T-helper 22 cell (primary cell): ENCODE data around the gene DYSF.
"Not testable (repeated sequence)": the region's sequence is repeated elsewhere in the genome, so short reads cannot be mapped to it uniquely, and the experiment has no call there.

Experiments used
- DNase-seq: peaks from one replicate; pipeline ENCODE4 v3.0.0-alpha.2; 2020; ENCODE audit warnings: low read depth

Gene DYSF

GRCh38 chr2:71453404-71454220 lies at the start of gene DYSF:
Gene DYSF (plus strand): TSS chr2:71453561.
- no peak for DNase-seq

GRCh38 chr2:71409611-71410010 lies 43.8 kb upstream of the DYSF start:
- no peak for DNase-seq

- no peak for DNase-seq
Measured at GRCh38 chr2:71410696-71411095, 42.7 kb upstream of the DYSF start.

DNA sequence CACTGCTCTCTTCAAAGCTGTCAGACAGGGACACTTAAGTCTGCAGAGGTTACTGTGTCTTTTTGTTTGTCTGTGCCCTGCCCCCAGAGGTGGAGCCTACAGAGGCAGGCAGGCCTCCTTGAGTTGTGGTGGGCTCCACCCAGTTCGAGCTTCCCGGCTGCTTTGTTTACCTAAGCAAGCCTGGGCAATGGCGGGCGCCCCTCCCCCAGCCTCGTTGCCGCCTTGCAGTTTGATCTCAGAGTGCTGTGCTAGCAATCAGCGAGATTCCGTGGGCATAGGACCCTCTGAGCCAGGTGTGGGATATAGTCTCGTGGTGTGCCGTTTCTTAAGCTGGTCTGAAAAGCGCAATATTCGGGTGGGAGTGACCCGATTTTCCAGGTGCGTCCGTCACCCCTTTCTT lies 36.5 kb upstream of the DYSF start:
- not testable (repeated sequence) for DNase-seq

DNA sequence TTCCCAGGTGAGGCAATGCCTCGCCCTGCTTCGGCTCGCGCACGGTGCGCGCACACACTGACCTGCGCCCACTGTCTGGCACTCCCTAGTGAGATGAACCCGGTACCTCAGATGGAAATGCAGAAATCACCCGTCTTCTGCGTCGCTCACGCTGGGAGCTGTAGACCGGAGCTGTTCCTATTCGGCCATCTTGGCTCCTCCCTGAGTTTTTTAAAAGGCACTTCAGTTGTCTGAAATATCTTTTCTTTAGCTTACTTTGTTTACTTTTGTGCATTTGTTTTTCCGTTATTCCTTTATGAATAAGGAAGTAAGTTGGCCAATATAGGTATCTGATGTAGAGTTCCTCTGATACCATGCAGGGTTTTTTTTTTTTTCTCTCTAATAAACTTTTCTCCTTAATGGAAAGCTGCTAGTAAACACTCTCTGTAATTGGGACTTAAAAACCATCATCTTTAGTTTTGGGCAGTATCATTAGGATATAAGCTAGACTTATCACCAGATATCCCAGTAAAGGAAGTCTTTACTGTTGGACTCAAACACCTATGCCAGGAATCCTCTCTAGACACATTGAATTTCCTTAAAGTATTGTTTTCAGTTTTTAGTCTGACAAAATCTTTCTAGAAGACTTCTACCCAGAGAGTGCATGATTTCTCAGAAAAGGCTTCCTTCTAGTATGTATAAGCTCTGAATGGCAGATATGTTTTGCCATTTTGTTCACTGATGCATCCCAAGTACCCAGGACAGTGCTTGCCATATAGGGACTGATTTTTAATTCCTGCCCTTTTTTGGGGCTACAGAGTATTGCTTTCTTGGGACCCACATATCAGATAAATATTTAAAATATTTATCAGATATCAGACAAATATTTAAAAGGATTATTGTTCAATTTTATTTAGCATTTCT lies 35.8 kb upstream of the DYSF start:
- no peak for DNase-seq

DNA sequence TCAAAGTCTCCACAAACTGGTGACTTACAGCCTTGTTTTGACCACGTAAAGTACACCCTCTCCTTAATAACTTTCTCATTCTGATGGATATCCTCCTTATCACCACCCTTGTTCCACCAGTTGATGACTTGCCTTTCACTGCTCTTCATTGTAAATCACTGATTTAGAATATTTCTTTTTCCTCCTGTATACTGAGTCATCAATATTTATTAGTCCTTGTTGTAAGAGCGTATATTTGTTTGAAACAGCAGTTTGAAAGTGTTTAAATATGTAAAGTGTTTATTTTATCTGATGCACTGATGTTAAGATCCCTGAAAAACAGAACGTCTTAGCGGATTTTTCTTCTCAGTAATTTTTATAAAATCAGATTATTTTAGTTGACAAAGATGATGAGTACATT lies 34.2 kb upstream of the DYSF start:
- no peak for DNase-seq

GRCh38 chr2:71419976-71420375 lies 33.4 kb upstream of the DYSF start:
- DNase-seq: no peak

- no peak for DNase-seq
Measured at GRCh38 chr2:71422786-71423185, 30.6 kb upstream of the DYSF start.

DNA sequence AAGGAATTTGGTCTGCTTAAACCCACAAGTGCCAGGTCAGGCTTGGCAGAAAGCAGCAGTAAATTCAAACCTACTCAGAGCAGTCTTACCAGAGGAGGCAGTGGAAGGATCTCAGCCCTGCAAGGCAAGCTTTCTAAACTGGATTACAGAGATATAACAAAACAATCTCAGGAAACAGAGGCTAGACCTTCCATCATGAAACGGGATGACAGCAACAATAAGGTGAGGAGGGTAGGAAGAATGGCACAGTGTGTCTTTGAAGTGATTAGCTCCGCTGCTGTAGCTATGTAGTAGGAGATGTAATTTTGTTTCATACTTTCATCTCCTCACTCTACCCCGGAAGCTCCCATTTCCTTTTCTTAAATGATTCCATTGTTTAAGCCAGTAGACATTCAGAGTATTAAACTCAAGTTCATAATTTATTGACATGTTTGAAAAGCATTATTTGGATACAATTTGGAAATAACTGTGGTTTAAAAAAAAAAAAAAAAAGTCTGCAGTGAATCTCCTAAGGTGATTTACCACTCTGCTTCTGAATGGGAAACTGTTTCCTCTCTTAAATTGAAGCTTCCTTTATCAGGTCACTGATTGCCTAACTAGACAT lies 29.4 kb upstream of the DYSF start:
- no peak for DNase-seq

DNA sequence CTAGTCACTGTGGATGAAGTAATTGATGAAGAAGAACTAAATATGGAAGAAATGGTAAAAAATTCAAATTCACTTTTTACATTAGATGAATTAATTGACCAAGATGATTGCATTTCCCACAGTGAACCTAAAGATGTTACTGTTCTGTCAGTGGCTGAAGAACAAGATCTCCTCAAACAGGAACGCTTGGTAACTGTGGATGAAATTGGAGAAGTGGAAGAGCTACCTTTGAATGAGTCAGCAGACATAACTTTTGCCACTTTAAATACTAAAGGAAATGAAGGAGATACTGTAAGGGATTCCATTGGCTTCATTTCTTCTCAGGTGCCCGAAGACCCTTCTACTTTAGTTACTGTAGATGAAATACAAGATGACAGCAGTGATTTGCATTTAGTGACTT lies 26.6 kb upstream of the DYSF start:
- no peak for DNase-seq

DNA sequence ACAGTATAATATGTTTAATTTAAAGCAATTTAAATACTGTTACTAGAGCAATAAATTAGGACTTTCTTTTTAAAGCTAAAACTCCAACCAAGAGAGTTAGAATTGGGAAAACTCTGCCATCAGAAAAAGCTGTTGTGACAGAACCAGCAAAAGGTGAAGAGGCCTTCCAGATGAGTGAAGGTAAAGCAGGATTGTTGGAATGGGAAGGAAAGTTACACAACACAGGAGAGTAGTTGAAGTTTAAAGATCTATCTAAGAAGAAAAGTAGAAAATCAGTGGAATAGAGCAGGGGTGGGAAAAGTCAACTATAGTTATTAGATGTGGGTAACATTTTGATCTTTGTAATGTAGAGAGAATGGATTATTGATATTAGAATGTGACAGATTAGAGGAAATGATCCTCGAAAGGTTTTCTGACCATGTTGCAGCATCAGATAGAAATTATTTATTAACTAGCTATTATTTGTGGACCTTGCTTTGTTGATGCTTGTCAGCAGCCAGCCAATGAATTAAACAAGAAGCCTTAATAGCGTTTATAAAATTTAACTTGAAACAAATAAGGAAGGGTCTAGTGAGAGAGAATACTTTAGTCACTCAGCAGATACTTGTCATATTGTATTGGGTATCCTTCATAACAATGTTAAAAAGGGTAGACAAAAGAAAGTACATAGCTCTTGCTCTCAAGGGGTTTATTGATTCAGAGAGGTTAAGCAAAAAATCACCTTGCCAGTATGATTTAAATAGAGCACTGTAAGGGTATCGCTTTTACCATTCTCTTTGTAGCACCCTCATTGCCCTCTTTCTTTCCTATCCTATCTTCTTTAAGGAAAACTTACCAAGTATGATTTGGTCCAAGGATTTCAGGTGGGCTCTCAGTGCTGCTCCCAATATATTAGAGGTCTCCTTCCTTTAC lies 24.6 kb upstream of the DYSF start:
- no peak for DNase-seq

DNA sequence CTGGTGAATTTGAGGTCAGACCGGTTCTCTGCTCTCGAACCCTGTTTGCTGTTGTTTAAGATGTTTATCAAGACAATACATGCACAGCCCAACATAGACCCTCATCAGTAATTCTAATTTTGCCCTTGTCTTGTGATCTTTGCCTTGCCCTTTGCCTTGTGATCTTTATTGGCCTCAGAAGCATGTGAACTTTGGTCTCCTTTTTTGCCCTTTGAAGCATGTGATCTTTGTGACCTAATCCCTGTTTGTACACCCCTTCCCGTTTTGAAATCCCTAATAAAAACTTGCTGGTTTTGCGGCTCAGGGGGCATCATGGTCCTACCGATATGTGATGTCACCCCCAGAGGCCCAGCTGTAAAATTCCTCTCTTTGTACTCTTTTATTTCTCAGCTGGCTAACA lies 8.2 kb upstream of the DYSF start:
- DNase-seq: not testable (repeated sequence)

GRCh38 chr2:71446505-71446904 lies 6.9 kb upstream of the DYSF start:
- no peak for DNase-seq

GRCh38 chr2:71449343-71449742 lies 4.0 kb upstream of the DYSF start:
- no peak for DNase-seq

- DNase-seq: no peak
Measured at GRCh38 chr2:71451705-71452104, 1.7 kb upstream of the DYSF start.

GRCh38 chr2:71452565-71452964 lies 796 bp upstream of the DYSF start:
- DNase-seq: no peak

DNA sequence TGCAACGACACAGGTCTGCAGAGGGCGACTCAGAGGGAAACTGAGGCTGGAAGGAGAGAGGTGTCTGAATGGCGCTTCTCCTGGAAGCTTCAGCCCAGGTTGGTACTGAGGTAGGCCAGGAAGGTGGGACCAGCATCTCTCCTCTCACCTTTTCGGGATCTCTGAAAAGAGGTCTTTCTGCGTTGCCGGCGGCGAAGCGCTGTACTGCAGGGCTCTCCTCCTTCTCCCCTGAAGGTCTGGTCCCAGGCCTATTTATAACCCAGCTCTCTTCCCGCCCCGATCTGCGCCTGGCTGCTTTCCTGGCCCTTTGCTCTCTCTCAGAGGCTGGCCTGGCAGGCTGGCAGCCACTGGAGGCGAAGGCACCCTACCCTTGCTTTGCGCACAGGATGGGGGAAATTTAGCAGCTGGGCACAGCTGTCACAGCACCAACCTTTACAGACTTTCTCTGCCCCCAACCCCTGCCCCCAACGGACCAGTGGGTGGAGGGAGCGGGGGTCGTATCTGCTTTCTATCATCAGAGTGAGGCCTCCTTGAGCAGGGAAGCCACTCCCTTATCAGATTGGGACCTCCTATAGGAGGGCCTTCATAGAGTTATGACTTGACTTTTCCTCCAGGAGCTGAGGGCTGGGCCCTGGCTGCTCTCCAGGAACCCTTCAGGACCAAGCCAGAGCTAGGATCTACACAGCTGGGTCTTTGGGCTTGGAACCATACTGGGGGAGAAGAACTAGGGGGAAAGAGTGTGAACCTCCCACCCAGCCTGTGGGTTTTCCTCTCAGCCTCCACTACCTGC lies 1.1 kb downstream of the DYSF start:
- DNase-seq: no peak

- DNase-seq: no peak
Measured at GRCh38 chr2:71455011-71455740, 1.8 kb downstream of the DYSF start.

GRCh38 chr2:71455741-71456569 lies 2.6 kb downstream of the DYSF start:
- no peak for DNase-seq
